ENCODE measurements around the gene BTLA.
"Not testable (repeated sequence)": the region's sequence is repeated elsewhere in the genome, so short reads cannot be mapped to it uniquely, and the experiment has no call there.

BTLA gene

GRCh38 chr3:112446343-112446742, 52.9 kb downstream of the BTLA start:
- DNase-seq (ENCODE audit: low read depth), result peak; percentile 64

- DNase-seq (ENCODE audit: low read depth), result peak; percentile 28
Measured at GRCh38 chr3:112445839-112446238, 53.4 kb downstream of the BTLA start.

- DNase-seq (ENCODE audit: low read depth), result peak; percentile 68
Measured at GRCh38 chr3:112437146-112438022, 61.9 kb downstream of the BTLA start.

- DNase-seq (ENCODE audit: low read depth), result no peak
Measured at GRCh38 chr3:112429960-112430359, 69.3 kb downstream of the BTLA start.

- DNase-seq (ENCODE audit: low read depth), result no peak
Measured at GRCh38 chr3:112427123-112427522, 72.1 kb downstream of the BTLA start.

GRCh38 chr3:112425858-112426750, 73.2 kb downstream of the BTLA start:
- no peak for DNase-seq (ENCODE audit: low read depth)

- no peak for DNase-seq (ENCODE audit: low read depth)
Measured at GRCh38 chr3:112425382-112425781, 73.9 kb downstream of the BTLA start.

GRCh38 chr3:112424394-112424793, 74.9 kb downstream of the BTLA start:
- DNase-seq (ENCODE audit: low read depth), result peak; percentile 46

GRCh38 chr3:112422921-112423320, 76.4 kb downstream of the BTLA start:
- DNase-seq (ENCODE audit: low read depth), result not testable (repeated sequence)

GRCh38 chr3:112418526-112418925, 80.7 kb downstream of the BTLA start:
- DNase-seq (ENCODE audit: low read depth), result not testable (repeated sequence)

GRCh38 chr3:112417696-112418318, 81.5 kb downstream of the BTLA start:
- DNase-seq (ENCODE audit: low read depth), result no peak

- DNase-seq (ENCODE audit: low read depth), result no peak
Measured at GRCh38 chr3:112416391-112417212, 82.7 kb downstream of the BTLA start.

- no peak for DNase-seq (ENCODE audit: low read depth)
Measured at GRCh38 chr3:112415390-112415789, 83.9 kb downstream of the BTLA start.
